ENCODE measurements around the gene ARL10.

ARL10 gene

GRCh38 chr5:176365351-176366231 is at the start of gene ARL10:
TSS of gene ARL10 (plus strand) at chr5:176365487. CDS start at chr5:176365564, 77 bp downstream.
- peak; percentile 49 for DNase-seq (ENCODE audit: low spot score)

- DNase-seq (ENCODE audit: low spot score): no peak
Observed at GRCh38 chr5:176317534-176318374, 47.5 kb upstream of the ARL10 start.

GRCh38 chr5:176319827-176320554 is 45.3 kb upstream of the ARL10 start:
- no peak for DNase-seq (ENCODE audit: low spot score)

- no peak for DNase-seq (ENCODE audit: low spot score)
Observed at GRCh38 chr5:176320577-176320976, 44.7 kb upstream of the ARL10 start.

GRCh38 chr5:176334031-176334770 is 31.1 kb upstream of the ARL10 start:
- DNase-seq (ENCODE audit: low spot score): no peak

- DNase-seq (ENCODE audit: low spot score): no peak
Observed at GRCh38 chr5:176337913-176338312, 27.4 kb upstream of the ARL10 start.

- DNase-seq (ENCODE audit: low spot score): no peak
Observed at GRCh38 chr5:176339304-176339703, 26.0 kb upstream of the ARL10 start.

GRCh38 chr5:176341325-176342157 is 23.7 kb upstream of the ARL10 start:
- DNase-seq (ENCODE audit: low spot score): no peak

- no peak for DNase-seq (ENCODE audit: low spot score)
Observed at GRCh38 chr5:176342158-176342483, 23.2 kb upstream of the ARL10 start.

- no peak for DNase-seq (ENCODE audit: low spot score)
Observed at GRCh38 chr5:176342766-176343458, 22.4 kb upstream of the ARL10 start.

- DNase-seq (ENCODE audit: low spot score): no peak
Observed at GRCh38 chr5:176350416-176350815, 14.9 kb upstream of the ARL10 start.

GRCh38 chr5:176352116-176352878 is 13.0 kb upstream of the ARL10 start:
- DNase-seq (ENCODE audit: low spot score): no peak

- DNase-seq (ENCODE audit: low spot score): no peak
Observed at GRCh38 chr5:176353533-176353932, 11.8 kb upstream of the ARL10 start.

- no peak for DNase-seq (ENCODE audit: low spot score)
Observed at GRCh38 chr5:176355400-176356178, 9.7 kb upstream of the ARL10 start.

GRCh38 chr5:176356179-176356566 is 9.1 kb upstream of the ARL10 start:
- no peak for DNase-seq (ENCODE audit: low spot score)

GRCh38 chr5:176359658-176360057 is 5.6 kb upstream of the ARL10 start:
- no peak for DNase-seq (ENCODE audit: low spot score)

GRCh38 chr5:176360894-176361436 is 4.3 kb upstream of the ARL10 start:
- DNase-seq (ENCODE audit: low spot score): no peak

Data from CD4-positive, alpha-beta T cell treated with Interleukin-15 for 4 hours (primary cell).